NB4 (cell line): ENCODE results near the gene PSMC5.

Experiments
- DNase-seq: peaks from one replicate; pipeline ENCODE4 v3.0.0; 2010; ENCODE audit warnings: low read depth
- H3K4me3 ChIP-seq: one replicate; pipeline ENCODE4 v1.5.1; 2011; ENCODE audit warnings: mild to moderate bottlenecking, low read depth, low read length, moderate library complexity
- MAX ChIP-seq: IDR thresholded peaks from 2 replicates; pipeline ENCODE4 v1.6.1; 2011; ENCODE audit warnings: low read depth, low read length
- MYC ChIP-seq: IDR thresholded peaks from 2 replicates; pipeline ENCODE4 v1.6.1; 2011; ENCODE audit warnings: low read depth, low read length
- POLR2A ChIP-seq: IDR thresholded peaks from 2 replicates; pipeline ENCODE4 v1.6.1; 2011; ENCODE audit warnings: mild to moderate bottlenecking; ENCODE audit not compliant: insufficient read length; ENCODE audit errors: extremely low read depth
- TF ChIP-seq, protein P1 (sequence below): IDR thresholded peaks from one replicate; pipeline ENCODE4 v1.5.1; 2012; ENCODE audit warnings: low read depth, low read length

Gene PSMC5

GRCh38 chr17:63827002-63827800, at the start of gene PSMC5, which contains the start of gene FTSJ3:
Gene PSMC5 (plus strand): TSS chr17:63827431. CDS start chr17:63827491, 60 bp downstream.
Gene FTSJ3 (minus strand): TSS chr17:63827663. CDS start chr17:63826902, 761 bp downstream.
- DNase-seq: peak; percentile 95
- TF ChIP-seq MYC: peak; percentile 36; the same call in 1 of the 2 replicates
- TF ChIP-seq, protein P1, sequence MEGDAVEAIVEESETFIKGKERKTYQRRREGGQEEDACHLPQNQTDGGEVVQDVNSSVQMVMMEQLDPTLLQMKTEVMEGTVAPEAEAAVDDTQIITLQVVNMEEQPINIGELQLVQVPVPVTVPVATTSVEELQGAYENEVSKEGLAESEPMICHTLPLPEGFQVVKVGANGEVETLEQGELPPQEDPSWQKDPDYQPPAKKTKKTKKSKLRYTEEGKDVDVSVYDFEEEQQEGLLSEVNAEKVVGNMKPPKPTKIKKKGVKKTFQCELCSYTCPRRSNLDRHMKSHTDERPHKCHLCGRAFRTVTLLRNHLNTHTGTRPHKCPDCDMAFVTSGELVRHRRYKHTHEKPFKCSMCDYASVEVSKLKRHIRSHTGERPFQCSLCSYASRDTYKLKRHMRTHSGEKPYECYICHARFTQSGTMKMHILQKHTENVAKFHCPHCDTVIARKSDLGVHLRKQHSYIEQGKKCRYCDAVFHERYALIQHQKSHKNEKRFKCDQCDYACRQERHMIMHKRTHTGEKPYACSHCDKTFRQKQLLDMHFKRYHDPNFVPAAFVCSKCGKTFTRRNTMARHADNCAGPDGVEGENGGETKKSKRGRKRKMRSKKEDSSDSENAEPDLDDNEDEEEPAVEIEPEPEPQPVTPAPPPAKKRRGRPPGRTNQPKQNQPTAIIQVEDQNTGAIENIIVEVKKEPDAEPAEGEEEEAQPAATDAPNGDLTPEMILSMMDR: peak; percentile 23
- TF ChIP-seq POLR2A: peak; percentile 85
- peak; percentile 61; the same call in 1 of the 2 replicates for TF ChIP-seq MAX
- H3K4me3 ChIP-seq: peak within 1 kb of the TSS; percentile 98

- no peak overlapping the region for H3K4me3 ChIP-seq
- no peak for DNase-seq
- TF ChIP-seq, protein P1: no peak
- TF ChIP-seq MAX: no peak
- no peak for TF ChIP-seq POLR2A
- TF ChIP-seq MYC: no peak
Measured at GRCh38 chr17:63780507-63780906, 46.7 kb upstream of the PSMC5 start.

GRCh38 chr17:63780928-63781327, 46.3 kb upstream of the PSMC5 start:
- TF ChIP-seq MAX (no peak), POLR2A (no peak), MYC (no peak)
- TF ChIP-seq, protein P1: no peak
- no peak for DNase-seq
- no peak overlapping the region for H3K4me3 ChIP-seq

GRCh38 chr17:63783522-63783921, 43.7 kb upstream of the PSMC5 start:
- TF ChIP-seq MYC: no peak
- no peak for TF ChIP-seq POLR2A
- TF ChIP-seq MAX: no peak
- TF ChIP-seq, protein P1: no peak
- DNase-seq: no peak
- no peak overlapping the region for H3K4me3 ChIP-seq

- DNase-seq: no peak
- H3K4me3 ChIP-seq: no peak overlapping the region
- TF ChIP-seq POLR2A (no peak), MAX (no peak), MYC (no peak)
- TF ChIP-seq, protein P1: no peak
Measured at GRCh38 chr17:63785556-63785955, 41.7 kb upstream of the PSMC5 start.
